ENCODE data around the gene DEPP1.
"Not testable (repeated sequence)": the region's sequence is repeated elsewhere in the genome, so short reads cannot be mapped to it uniquely, and the experiment has no call there.

Gene DEPP1, protein sequence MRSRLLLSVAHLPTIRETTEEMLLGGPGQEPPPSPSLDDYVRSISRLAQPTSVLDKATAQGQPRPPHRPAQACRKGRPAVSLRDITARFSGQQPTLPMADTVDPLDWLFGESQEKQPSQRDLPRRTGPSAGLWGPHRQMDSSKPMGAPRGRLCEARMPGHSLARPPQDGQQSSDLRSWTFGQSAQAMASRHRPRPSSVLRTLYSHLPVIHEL

DNA sequence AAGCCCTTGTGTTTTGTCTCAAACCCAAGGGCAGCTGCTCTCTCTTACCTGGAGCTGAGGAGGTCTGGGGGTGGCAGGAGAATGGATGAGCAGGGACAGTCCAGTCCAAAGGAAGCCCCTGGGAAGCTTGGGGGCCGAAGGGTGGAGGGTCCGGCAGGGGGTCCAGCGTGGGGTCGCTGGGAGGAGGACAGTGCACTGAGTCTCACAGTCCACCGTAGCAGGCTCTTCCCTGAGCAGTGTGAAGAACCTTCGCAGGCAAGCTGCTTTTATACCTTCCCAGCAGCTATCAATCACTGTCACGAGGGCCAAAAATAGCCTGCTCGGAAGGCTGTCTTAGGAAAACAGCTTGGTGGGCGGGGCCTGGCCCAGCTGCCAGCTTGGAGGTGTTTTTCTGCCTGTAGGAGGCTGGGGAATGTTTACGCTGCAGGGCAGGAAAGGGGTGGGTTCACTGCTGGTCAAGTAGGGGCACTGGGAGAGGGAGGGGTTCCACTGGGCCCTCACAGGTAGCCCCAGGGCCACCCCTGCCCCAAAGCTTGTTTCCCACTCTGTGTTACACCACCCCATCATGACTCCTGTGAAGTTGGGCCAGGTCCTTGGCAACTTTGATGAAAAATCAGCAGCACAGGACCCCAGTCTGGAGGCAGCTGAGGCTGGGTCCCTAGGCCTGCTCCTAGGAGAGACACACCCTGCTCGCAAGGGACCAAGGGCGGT lies at the start of gene DEPP1:
DEPP1 (minus strand) TSS at position 240 of the 711 bp plus-strand sequence. CDS start 779 bp downstream, outside the sequence.
- no peak for DNase-seq (ENCODE audit: low read depth in 2 of 2, low spot score in 1 of 2)

DNA sequence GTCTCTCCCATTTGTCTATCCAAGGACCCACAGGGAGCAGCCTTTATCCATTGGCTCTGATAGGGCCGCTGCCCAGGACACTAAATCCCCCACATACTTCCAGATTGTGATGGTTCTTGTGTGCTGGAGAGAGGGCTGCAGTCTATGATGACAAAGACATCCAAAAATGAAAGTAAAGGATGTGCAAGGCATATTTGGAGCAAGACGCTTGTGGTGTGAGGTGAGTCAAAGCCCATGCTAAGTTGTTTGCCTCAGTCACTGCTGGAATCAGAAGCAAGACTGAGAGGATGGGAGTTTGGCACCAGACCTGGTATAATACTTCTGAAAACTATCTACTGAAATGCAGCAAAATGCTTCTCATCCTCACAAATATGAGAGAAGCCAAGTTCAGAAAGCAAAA lies 44.8 kb upstream of the DEPP1 start:
- no peak for DNase-seq (ENCODE audit: low read depth in 2 of 2, low spot score in 1 of 2)

DNA sequence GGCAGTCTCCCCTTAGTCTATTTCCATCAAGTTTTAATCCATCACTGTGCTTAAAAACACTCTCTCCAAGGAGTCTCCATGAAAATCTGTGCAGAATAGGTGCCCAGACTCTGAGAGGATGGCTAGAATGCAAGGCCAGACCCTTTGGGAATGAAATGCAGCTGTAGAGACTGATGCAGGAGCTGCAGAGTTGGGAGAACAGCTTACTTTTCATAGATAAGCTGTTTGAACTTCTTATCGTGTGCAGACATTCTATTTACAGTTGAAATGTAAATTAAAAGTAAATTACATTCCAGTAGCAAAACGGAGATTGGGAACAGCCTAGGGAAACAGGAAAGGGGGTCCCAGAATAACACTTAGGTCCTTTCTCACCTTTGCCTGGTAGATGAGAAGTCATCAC lies 37.0 kb upstream of the DEPP1 start:
- DNase-seq (ENCODE audit: low read depth in 2 of 2, low spot score in 1 of 2): no peak

DNA sequence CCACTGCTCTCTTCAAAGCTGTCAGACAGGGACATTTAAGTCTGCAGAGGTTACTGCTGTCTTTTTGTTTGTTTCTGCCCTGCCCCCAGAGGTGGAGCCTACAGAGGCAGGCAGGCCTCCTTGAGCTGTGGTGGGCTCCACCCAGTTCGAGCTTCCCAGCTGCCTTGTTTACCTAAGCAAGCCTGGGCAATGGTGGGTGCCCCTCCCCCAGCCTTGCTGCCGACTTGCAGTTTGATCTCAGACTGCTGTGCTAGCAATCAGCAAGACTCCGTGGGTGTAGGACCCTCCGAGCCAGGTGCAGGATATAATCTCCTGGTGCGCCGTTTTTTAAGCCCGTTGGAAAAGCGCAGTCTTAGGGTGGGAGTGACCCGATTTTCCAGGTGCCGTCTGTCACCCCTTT lies 35.9 kb upstream of the DEPP1 start:
- not testable (repeated sequence) for DNase-seq (ENCODE audit: low read depth in 2 of 2, low spot score in 1 of 2)

DNA sequence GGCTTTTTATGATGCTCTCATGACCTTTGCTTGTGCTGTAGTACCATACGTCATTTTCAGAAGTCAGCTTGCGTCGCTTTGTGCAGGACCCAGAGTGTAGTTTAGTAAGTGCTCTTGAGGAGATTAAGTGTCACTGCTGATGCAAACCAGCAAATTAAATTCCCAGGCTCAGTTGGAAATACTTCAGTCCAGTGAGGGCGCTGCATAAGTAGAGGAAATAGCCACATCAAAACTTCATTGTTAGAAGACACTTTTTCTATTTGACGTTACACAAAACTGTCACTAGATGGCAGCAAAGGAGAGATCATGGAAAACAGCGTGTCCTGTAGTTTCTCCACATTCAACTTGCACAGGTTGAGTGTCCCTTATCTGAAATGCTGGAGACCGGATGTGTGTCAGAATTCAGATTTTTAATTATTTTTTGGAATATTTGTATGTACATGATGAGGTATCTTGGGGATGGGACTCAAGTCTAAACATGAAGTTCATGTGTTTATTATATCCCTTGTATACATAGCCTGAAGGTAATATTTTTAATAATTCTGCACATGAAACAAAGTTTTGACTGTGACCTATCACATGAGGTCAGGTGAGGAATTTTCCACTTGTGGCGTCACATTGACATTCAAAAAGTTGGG lies 30.0 kb upstream of the DEPP1 start:
- DNase-seq (ENCODE audit: low read depth in 2 of 2, low spot score in 1 of 2): no peak

DNA sequence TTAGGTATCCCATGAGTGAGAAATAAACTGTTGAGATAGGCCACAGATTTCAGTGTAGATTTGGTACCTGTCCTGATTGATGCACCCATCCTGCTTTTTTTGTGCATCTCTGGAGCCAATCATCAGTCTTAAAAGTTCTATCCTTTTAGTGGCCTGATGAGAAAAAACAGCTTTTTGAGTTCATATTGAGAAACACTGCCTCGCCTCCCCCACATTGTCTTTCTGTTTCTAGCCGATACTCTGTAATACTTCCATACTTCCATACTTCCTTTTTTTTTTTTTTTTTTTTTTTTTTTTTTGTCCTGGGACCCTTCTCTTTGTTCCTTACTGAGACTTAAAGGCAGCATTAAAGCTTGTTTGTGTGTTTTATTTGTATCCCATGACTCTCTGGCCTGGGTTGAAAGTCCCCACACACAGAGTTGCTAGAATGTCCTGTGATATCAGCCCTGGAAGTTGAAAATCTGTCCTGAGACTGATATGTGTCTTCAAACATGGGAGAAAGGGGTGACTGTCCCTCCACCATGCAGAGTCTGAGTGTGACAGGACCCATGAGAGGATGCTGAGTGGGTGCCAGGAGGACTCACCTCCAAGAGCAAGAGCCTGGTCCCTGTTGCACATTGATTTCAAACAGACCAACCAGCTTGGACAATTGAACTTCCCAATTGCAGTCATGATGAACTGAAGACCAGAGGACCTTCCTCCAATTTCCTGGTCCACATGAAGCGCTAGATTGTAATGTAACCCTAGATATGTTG lies 27.8 kb upstream of the DEPP1 start:
- DNase-seq (ENCODE audit: low read depth in 2 of 2, low spot score in 1 of 2): no peak

DNA sequence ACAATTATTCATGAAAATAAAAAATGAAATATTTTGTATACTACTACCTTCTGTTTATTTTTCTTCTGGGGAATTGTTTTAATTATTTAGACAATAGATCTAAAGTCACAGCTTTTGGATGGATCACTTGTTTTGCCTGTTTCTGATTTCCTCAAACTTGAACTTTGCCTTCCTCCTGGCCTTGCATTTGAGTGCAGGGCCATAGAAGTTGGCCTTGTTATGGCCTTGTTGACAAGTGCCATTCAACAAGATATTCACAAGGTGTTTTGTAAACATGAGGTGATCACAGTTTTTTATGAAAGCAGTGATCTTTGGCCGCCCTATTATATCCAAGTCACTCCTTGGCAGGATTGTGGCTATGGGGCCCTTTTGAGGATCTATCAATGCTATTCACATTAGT lies 26.7 kb upstream of the DEPP1 start:
- no peak for DNase-seq (ENCODE audit: low read depth in 2 of 2, low spot score in 1 of 2)

DNA sequence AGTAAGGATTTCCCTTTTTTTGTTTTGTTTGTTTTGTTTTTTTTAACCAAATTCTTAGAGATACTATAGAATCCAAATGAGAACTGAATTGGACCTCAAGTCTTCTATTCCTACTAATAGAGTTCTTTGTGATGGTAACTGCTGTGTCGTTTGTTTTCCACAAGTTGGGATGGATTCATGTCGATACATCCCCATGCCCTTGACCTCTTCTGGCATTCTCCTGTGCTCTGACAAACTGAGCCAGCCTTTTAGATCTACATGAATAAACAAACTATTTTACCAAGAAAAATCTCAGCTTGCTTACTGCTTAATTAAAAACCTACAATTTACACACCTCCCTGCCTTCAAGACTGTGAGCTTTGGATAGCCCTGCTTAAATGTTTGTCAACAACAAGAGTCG lies 26.1 kb upstream of the DEPP1 start:
- no peak for DNase-seq (ENCODE audit: low read depth in 2 of 2, low spot score in 1 of 2)

DNA sequence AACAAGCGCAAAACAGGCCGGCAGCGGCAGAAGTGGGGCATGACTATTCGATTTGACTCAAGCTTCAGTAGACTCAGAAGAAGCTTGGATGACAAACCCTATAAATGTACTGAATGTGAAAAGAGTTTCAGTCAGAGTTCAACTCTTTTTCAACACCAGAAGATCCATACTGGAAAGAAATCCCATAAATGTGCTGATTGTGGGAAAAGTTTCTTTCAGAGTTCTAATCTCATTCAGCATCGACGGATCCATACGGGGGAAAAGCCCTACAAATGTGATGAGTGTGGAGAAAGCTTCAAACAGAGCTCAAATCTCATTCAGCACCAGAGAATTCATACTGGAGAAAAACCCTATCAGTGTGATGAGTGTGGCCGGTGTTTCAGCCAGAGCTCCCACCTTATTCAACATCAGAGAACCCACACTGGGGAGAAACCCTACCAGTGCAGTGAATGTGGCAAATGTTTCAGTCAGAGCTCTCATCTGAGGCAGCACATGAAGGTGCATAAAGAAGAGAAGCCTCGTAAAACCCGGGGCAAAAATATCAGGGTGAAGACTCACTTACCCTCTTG lies 24.9 kb upstream of the DEPP1 start:
- no peak for DNase-seq (ENCODE audit: low read depth in 2 of 2, low spot score in 1 of 2)

DNA sequence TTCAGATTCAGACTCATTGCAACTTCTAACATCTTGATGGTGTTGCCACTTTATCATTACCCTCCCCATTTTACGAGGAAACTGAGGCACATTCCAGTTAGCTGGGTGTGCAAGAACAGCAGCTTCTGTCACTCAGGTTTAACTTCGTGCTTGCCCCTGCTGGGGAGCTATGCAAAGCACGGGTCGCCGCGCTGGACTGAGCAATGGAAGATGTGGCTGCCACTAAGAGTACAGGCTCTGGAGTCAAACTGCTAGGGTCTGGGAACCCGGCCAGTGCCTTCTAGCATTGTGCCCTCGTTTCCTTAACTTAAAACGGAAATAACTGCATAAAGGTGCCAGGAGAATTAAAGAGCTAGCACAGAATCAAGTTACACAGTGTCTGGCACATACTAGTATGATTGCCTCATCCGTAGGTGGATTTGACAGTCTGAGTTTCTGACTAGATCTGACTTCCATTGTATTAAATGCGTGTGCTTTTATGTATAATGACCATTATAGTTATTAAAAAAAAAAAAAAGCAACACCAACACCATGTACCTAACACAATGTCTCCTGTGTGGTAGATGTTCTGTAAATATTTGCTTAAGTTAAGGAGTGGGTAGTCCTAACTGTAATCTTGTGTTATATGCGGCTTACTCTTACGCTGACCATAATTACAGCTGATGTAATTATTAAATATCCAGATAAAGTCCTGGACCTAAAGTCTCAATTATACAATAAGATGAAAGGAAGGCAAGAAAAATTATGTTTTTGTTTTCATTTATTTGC lies 23.0 kb upstream of the DEPP1 start:
- peak; percentile 7 to 15 for DNase-seq (ENCODE audit: low read depth in 2 of 2, low spot score in 1 of 2)

DNA sequence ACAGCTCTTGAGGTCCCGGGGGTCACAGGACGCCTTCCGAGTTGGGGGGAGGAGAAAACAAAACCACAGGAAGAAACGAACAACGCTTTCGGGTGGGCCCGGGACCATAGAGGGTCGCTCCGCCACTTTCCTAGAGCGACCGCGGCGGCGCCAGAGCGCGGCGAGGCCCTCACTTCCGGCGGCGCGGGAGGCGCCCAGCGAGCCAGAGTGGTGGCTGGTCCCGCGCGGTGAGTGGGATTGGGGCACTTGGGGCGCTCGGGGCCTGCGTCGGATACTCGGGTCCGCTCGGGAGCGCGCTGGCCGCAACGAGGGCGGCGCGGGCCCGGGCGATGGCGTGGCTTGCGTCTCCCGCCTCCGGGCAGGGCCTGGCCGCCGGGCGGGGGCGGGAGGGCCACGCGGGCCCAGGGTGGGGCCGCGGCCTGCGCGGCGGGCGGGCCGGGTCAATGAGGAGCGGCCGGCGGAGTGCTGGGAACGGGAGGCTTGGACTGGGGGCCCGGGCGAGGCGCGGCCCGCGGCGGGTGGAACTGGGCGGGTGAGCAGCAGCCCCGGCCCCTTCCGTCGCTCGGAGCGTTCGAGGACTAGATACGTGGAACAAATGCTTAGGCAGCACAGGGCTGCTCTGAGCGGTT lies 22.3 kb upstream of the DEPP1 start, which contains the start of gene ZNF22:
ZNF22 (plus strand) TSS at position 172 of the 629 bp plus-strand sequence. CDS start 2,446 bp downstream, outside the sequence.
- peak; percentile 34 to 51 for DNase-seq (ENCODE audit: low read depth in 2 of 2, low spot score in 1 of 2)

DNA sequence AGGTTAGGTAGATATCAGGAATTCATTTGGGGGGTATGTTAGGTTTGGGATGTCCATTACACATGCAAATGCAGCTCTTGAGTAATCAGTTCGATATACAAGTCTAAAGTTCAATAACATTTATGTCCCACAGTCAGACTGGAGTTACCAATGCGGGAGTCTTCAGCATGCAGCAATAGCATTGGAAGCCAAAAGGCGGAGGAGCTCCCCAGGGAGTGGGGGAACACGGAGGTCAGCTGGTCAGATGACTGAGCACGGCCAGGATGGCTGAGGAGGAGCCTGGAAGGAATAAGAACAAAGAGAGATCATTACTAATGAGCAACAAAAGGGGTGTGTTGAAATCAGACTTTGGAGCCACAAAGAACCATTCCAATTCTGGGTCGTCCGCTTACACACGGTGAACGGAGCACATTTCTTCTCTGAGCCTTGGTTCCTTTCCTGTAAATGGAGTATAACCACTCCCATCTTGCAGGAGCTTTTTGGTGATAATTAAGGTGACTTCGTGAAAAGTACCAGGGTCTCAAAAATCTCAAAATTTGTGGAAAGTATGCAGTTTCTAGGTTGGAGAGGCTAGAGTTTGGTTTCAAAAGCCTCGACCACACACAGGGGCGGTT lies 21.6 kb upstream of the DEPP1 start:
- no peak for DNase-seq (ENCODE audit: low read depth in 2 of 2, low spot score in 1 of 2)

DNA sequence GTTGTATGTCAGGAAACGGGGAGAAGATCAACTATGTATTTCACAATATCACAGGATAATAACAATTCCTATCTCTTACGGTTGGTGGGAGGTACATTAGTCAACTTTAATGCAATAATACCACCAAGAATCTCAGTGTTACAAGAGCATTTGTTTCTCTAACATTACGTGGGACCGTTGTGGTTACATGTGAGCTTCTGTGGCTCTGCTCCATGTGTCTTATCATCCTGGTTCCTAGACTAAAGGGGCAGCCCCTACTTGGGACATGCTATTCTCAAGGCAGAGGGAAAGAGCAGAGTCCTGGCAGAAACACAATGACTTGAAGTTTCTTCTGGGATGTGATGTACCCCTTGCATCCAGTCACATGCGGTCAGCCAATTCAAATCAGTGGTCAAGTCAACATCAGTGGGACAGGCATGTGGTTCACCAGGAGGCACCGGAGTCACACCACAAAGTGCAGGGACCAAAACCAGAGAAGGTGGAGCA lies 19.6 kb upstream of the DEPP1 start:
- DNase-seq (ENCODE audit: low read depth in 2 of 2, low spot score in 1 of 2): no peak

DNA sequence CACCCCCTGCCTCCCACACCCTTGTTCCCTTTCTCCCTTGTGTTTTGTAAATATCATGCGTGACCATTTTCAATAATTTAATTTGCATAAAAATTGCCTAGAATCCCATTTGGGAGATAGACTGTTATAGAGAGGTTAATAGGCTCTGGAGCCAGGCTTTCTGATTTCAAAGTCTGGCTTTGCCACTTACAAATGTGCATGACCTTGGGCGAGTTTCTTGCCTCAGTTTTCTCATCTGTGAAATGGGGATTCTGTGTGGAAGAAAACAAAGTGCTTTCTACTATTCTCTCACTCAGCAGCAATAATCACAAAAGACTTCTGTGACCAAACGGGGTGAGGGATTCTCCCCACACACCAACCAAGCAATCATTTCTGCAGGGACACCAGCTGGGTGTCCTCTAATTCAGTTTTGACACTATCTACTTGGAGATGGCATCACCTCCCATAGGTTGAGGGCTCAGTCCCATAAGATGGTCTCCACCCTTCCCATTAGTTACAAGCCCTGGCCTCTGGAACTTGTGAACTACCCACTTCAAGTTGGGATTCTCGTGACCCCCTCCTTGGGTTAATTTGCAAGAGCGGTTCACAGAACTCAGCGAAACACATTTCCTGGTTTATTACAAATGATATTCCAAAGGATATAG lies 18.6 kb upstream of the DEPP1 start:
- no peak for DNase-seq (ENCODE audit: low read depth in 2 of 2, low spot score in 1 of 2)

DNA sequence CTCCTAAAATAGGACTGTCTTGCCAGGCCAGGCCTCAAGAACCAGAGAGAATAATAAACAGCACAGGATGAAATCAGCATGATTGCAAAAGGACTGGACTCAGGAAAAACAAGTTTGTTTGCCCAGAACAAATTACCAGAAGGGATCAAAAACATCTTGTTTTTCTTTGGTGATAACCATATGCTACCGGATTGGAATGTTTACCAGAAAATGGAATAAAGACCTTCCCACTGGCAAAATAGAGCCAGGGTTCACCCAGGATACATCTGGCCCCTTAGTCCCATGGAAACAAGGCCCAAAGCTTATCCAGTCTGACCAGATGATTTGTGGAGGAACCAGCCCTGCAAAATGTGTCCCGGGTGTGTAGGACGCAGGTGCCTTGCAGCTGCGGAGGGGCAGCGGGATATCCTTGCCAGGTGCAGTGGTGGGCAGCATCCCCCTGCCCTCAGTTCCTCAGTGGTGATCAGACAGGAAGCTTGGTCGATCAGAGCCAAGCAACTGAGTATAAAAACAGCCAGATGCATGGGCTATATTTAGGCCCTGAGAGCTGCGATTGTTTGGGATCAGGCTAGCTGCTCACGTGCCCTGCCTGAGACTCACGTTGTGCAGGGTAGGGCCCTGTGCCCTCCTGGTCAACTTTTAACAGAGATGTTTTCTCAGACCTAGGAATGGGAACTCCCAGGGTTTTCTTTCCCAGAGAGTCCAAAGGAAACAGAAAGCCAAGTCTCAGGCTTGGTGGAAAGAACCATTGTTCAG lies 17.5 kb upstream of the DEPP1 start:
- no peak for DNase-seq (ENCODE audit: low read depth in 2 of 2, low spot score in 1 of 2)

DNA sequence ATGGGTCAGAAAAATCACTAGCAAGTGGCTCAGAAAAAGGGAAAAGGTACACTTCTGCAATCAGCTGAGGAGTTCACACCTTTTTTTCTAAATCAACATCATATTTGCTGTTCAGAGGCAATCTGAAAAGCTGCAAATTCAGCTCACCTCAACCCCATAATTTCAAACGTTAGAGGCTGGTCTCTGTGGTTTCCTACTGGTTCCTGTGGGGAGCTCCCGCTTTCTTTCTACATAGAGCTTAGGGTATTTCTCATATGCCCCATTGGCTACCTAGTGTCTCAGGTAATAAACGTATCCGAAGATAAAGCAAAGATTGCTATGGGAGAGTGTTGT lies 16.9 kb upstream of the DEPP1 start:
- DNase-seq (ENCODE audit: low read depth in 2 of 2, low spot score in 1 of 2): no peak

DNA sequence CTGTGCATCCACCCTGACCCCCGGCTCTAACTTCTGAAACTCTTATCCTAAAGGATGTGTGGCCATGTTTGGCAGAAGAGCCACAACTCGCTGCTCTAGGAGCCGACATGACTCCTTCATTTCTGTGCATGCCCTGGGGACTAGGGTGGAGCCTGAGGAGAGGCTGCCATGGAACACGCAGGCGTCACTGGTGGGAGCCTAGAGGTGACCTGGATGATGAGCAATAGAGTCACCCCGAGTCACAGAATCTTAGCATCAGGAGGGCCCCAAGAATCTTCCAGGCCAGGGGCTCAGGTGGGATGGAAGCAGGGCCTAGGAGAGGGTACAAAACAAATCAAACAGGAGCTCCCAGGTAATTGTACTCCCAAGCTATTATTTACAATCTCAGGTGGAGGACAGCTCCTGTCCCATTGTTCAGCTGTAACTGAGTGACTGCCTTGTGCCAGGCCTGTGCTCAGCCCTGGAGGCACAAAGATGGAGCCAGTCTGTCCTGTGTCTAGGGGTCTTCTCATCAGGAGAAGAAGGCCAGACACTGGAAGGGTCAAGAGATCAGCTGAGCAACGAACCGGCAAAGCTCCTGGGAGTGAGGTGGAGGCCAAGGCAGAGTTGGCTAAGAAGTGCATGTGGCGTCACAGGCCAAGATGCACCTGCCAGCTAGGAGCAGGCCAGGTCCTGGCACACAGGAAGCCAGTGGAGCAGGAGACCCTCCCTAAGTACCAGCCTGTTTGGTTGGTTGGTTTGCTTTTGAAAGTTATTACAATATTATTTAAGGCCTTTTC lies 16.3 kb upstream of the DEPP1 start:
- DNase-seq (ENCODE audit: low read depth in 2 of 2, low spot score in 1 of 2): no peak

Measured in stimulated activated CD8-positive, alpha-beta memory T cell treated with anti-CD3 and anti-CD28 coated beads, Interleukin-4, amount 100 ng/mL, for 1 hour (primary cell).